ENCODE data around the gene DCLK1. TPM values are rescaled to one million over a fixed set of nuclear protein-coding genes. Genes with fewer than 3 reads are reported as not detected.

DCLK1 gene
- total RNA-seq, 2 donors from 2014 or later: 25.6 to 27.8 TPM

- H3K4me3 ChIP-seq: no peak overlapping the region
- no peak overlapping the region for H3K27ac ChIP-seq
- peaks cover 13 to 45% of the 10 kb centered on the region in 2 donors for H3K4me1 ChIP-seq (ENCODE audit: control insufficient read depth in 1 of 2, low read depth in 2 of 2)
- no peak for TF ChIP-seq CTCF (IDR thresholded peaks at IDR 0.05)
- no peak for ATAC-seq (ENCODE audit: insufficient number of reproducible peaks, low FRiP score, low read depth)
- no peaks in the 10 kb centered on the region for H3K27me3 ChIP-seq (replicated peaks; ENCODE audit: insufficient read depth)
- no peaks in the 10 kb centered on the region for H3K9me3 ChIP-seq
- H3K36me3 ChIP-seq: no peaks in the 10 kb centered on the region
- no peak for DNase-seq (ENCODE audit: low spot score)
Measured at GRCh38 chr13:35957996-35958395, 173.2 kb downstream of the DCLK1 start.

DNA sequence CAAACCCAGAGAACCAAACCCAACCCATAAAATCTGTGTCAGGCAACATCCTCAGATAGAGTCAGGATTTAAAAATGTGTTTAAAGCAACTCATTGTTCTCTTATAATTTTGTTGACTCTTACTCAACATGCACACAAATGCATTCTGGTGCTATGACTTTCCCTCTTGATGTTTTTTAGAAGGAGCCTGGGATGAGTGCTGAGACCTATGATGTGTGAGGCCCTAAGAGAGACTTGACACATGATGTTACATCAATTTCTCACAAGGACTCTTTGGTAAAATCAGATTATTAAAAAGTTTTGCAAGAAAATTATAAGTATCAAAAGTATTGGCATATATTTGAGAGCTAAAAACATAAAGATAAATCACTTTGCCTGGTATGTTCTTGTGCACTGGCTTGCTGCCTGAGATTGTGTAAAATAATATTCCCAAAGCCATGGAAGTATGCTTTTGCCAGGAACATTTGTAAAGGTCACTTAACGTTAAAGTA, 173.9 kb downstream of the DCLK1 start:
- Histone ChIP-seq H3K27me3 (replicated peaks; ENCODE audit: insufficient read depth) (no peaks in the 10 kb centered on the region), H3K4me1 (ENCODE audit: control insufficient read depth in 1 of 2, low read depth in 2 of 2) (peaks cover 13 to 45% of the 10 kb centered on the region in 2 donors), H3K4me3 (no peak overlapping the region), H3K36me3 (no peaks in the 10 kb centered on the region), H3K9me3 (no peaks in the 10 kb centered on the region), H3K27ac (peak overlapping the region; percentile 39 to 41)
- ATAC-seq (ENCODE audit: insufficient number of reproducible peaks, low FRiP score, low read depth) (no peak), DNase-seq (ENCODE audit: low spot score) (no peak)
- TF ChIP-seq CTCF (IDR thresholded peaks at IDR 0.05): no peak

- Histone ChIP-seq H3K27me3 (replicated peaks; ENCODE audit: insufficient read depth) (no peaks in the 10 kb centered on the region), H3K4me1 (ENCODE audit: control insufficient read depth in 1 of 2, low read depth in 2 of 2) (peaks cover 13 to 45% of the 10 kb centered on the region in 2 donors), H3K36me3 (no peaks in the 10 kb centered on the region), H3K4me3 (no peak overlapping the region), H3K27ac (peak overlapping the region; percentile 15 to 41), H3K9me3 (no peaks in the 10 kb centered on the region)
- DNase-seq (ENCODE audit: low spot score) (no peak), ATAC-seq (ENCODE audit: insufficient number of reproducible peaks, low FRiP score, low read depth) (no peak)
- no peak for TF ChIP-seq CTCF (IDR thresholded peaks at IDR 0.05)
Measured at GRCh38 chr13:35956074-35956473, 175.1 kb downstream of the DCLK1 start.

DNA sequence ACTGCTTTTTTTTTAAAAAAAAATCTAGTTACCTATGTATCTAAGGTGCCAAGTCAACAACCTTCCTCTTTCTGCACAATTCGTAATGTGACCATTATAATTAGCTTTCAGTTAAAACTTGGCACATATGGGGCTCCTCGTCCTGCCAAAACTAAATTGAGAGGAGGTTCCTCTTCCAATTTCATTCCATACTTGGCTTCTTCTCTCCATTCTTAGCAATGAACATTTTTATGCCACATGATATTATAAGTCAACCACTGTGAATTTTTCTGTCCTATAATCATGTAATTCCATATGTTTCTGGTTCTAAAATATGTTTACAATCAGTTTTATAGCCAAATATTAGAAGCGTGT, 177.0 kb downstream of the DCLK1 start:
- no peak for TF ChIP-seq CTCF (IDR thresholded peaks at IDR 0.05)
- no peaks in the 10 kb centered on the region for H3K9me3 ChIP-seq
- DNase-seq (ENCODE audit: low spot score) (no peak), ATAC-seq (ENCODE audit: insufficient number of reproducible peaks, low FRiP score, low read depth) (no peak)
- H3K36me3 ChIP-seq: no peaks in the 10 kb centered on the region
- peaks cover 13 to 36% of the 10 kb centered on the region in 2 donors for H3K4me1 ChIP-seq (ENCODE audit: control insufficient read depth in 1 of 2, low read depth in 2 of 2)
- H3K27ac ChIP-seq: no peak overlapping the region
- H3K27me3 ChIP-seq (replicated peaks; ENCODE audit: insufficient read depth): no peaks in the 10 kb centered on the region
- H3K4me3 ChIP-seq: no peak overlapping the region

DNA sequence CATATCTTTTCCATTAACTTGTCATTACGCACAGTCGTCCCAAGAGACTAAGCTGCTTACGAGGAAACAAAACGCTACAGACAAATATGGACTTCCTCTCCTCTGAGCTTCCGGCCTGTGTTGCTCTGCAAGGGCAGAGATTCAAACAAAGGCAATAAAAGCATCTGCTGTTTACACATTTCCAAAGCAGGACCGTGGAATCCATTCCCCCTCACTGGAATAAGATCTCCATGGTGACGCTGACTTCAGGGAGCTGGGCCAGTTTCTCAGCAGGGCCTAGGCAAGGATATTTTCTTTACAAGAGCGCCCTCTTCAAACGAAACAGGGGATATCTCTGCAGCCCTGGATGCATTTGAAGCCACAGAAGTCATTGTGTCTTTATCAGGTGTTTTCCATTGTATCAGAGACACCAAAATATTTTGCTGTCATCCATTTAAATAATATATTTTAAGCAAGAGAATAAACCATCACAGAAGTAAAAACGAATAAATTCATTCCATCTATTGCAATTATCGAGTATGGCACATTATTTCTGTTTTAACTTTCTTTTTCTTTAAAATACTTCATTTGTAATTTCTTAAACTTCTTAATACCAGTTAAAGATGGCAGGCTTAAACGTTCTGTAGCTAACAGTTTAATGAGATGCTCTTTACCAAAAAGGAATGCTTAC, 177.5 kb downstream of the DCLK1 start:
- DNase-seq (ENCODE audit: low spot score): peak; percentile 25
- TF ChIP-seq CTCF (IDR thresholded peaks at IDR 0.05): peak; percentile 61
- Histone ChIP-seq H3K27me3 (replicated peaks; ENCODE audit: insufficient read depth) (no peaks in the 10 kb centered on the region), H3K27ac (no peak overlapping the region), H3K4me1 (ENCODE audit: control insufficient read depth in 1 of 2, low read depth in 2 of 2) (peaks cover 13 to 33% of the 10 kb centered on the region in 2 donors), H3K4me3 (peak overlapping the region; percentile 47), H3K9me3 (no peaks in the 10 kb centered on the region), H3K36me3 (no peaks in the 10 kb centered on the region)
- ATAC-seq (ENCODE audit: insufficient number of reproducible peaks, low FRiP score, low read depth): peak; percentile 26
